PC-3 (cell line): ENCODE data around the gene NAT8.

ENCODE experiments used
- CTCF ChIP-seq: fragments of 300-600 bp; sonication (generic); conservative IDR thresholded peaks from 2 replicates; pipeline ENCODE4 v1.5.1; 2017; ENCODE audit warnings: antibody characterized with exemption, low read depth, mild to moderate bottlenecking, low read length
- EZH2 ChIP-seq: fragments of 300-600 bp; sonication (generic); IDR thresholded peaks from one replicate; pipeline ENCODE4 v1.6.1; 2017; ENCODE audit warnings: antibody characterized with exemption, mild to moderate bottlenecking, low read length; ENCODE audit not compliant: unreplicated experiment

DNA sequence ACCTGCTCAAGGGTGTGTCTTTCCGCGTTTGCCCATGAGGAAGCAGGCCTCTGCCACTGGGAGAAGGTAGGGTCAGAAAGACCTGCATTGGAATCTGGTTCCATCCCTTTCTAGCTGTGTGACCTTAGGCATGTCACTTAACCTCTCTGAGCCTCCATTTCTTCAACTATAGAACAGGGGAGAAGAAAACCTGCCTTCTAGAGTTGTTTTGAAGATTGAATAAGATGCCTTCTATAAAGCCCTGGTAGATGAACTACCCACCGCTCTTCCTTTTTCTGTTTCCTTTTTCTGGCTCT lies 507 bp downstream of the NAT8 start:
- TF ChIP-seq CTCF (no peak), EZH2 (no peak)
